Breast epithelium (tissue), 4 donors: Measurements from ENCODE around the gene PRPS1L1. TPM values are rescaled to one million over a fixed set of nuclear protein-coding genes. Genes with fewer than 3 reads are reported as not detected.

ENCODE experiments used
- DNase-seq, 2 donors: peaks; one replicate each; pipeline ENCODE4 v3.0.0-alpha.2; 2019; ENCODE audit warnings: low spot score in 2 of 2
- H3K27ac ChIP-seq, 2 donors: fragments of 200-600 bp; sonication (generic) in 1 of 2; one replicate each; pipeline ENCODE4 v1.5.1; 2016 to 2019; ENCODE audit warnings: mild to moderate bottlenecking in 1 of 2
- H3K27me3 ChIP-seq, 2 donors: fragments of 200-600 bp; sonication (generic) in 1 of 2; one replicate each; pipeline versions ENCODE4 v1.5.1 to v1.6.0; 2017 to 2019; ENCODE audit warnings: control low read depth in 1 of 2, mild to moderate bottlenecking in 1 of 2
- H3K36me3 ChIP-seq: fragments of 200-600 bp; one replicate; pipeline ENCODE4 v1.5.1; 2019
- H3K4me1 ChIP-seq, 2 donors: fragments of 200-600 bp; sonication (generic); one replicate each; pipeline ENCODE4 v1.5.1; 2016 to 2019; ENCODE audit warnings: control low read depth in 1 of 2
- H3K4me3 ChIP-seq, 3 donors: fragments of 200-600 bp; sonication (generic); 1 replicate in 2 of 3; 2 replicates in 1 of 3; pipeline ENCODE4 v1.5.1; 2016 to 2019; ENCODE audit warnings: mild to moderate bottlenecking in 3 of 3, moderate library complexity in 2 of 3
- H3K9me3 ChIP-seq, 2 donors: fragments of 200-600 bp; sonication (generic) in 1 of 2; one replicate each; pipeline ENCODE4 v1.5.1; 2016 to 2019; ENCODE audit warnings: control low read depth in 1 of 2
- CTCF ChIP-seq, 3 donors: fragments of 450-650 bp; IDR thresholded peaks; one replicate each; pipeline ENCODE4 v1.5.1; 2016 to 2017; ENCODE audit warnings: antibody characterized with exemption in 3 of 3, mild to moderate bottlenecking in 3 of 3, moderate library complexity in 3 of 3
- POLR2A ChIP-seq: fragments of 450-650 bp; IDR thresholded peaks from one replicate; pipeline ENCODE4 v1.6.1; 2016; ENCODE audit warnings: antibody characterized with exemption, mild to moderate bottlenecking, moderate library complexity
- POLR2AphosphoS5 ChIP-seq, 3 donors: sonication (generic); formaldehyde crosslinking; IDR thresholded peaks; one replicate each; pipeline ENCODE4 v1.6.1; 2017; ENCODE audit warnings: antibody characterized with exemption in 3 of 3
- intact Hi-C: fragments of 100-400 bp; cut with DNase I; formaldehyde crosslinking; loops from one replicate; pipeline ENCODE4 v1.15.1; 2023; ENCODE audit warnings: low total_unique reads
- total RNA-seq, 3 donors: library from RNA; depleted of rRNA; stranded (reverse); fragments of >200 nt; gene quantifications; one replicate each; pipeline ENCODE4 v1.1.0, GENCODE V29; 2016

The PRPS1L1 gene
- total RNA-seq, 3 donors from 2014 or later: not detected

DNA sequence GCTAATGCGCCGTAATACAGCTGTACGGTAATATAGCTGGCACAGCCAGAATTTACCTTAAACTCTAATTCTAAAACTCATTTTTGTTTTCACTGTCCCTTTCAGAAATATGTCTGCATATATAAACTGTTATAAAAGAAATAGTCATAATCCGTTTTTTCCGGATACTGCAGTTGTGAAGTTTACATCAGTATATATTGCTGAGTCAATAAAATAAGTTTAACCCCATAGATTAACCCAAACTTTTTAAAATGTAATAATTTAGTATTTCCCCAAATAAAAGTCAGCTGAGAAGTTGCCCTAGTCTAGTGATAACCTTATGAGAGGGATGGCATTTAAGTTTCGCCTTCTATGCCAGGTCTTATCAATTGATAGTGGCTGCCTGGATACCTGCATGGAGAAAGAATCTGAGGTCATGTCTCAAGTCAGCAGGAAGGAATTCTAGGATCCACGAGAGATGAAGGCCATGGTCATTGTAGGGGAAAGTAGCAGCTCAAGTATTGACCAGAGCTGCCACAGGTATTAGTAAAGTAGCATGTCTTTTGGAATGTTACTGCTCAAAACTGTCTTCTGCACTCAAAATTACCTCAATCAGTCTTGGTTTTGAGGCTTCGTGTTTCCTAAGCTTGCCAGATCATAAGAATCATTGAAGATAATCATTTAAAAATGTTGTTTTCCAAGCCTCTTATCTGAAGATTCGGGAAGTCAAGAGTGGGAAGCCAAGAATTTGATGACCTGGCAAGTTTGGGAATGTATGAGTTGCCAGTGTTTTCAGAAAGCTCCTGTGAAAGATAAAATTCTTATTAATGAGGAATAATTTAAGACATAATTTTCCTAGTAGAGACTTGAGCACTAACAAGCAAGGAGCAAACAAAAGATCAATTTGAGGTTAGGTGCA lies 10.8 kb downstream of the PRPS1L1 start:
- DNase-seq: no peak
- TF ChIP-seq POLR2AphosphoS5 (IDR thresholded peaks at IDR 0.05) (no peak), POLR2A (no peak), CTCF (IDR thresholded peaks at IDR 0.05) (no peak)
- Histone ChIP-seq H3K36me3 (no peaks in the 10 kb centered on the region), H3K27ac (no peak overlapping the region), H3K9me3 (no peaks in the 10 kb centered on the region), H3K4me1 (no peaks in the 10 kb centered on the region), H3K4me3 (no peak overlapping the region), H3K27me3 (no peaks in the 10 kb centered on the region)
- intact Hi-C loops: no loop called here

GRCh38 chr7:18013936-18014335 lies 13.7 kb downstream of the PRPS1L1 start:
- H3K9me3 ChIP-seq: no peaks in the 10 kb centered on the region
- no peaks in the 10 kb centered on the region for H3K4me1 ChIP-seq
- DNase-seq: no peak
- TF ChIP-seq POLR2AphosphoS5 (IDR thresholded peaks at IDR 0.05) (no peak), CTCF (IDR thresholded peaks at IDR 0.05) (no peak), POLR2A (no peak)
- H3K36me3 ChIP-seq: no peaks in the 10 kb centered on the region
- no peak overlapping the region for H3K4me3 ChIP-seq
- no peak overlapping the region for H3K27ac ChIP-seq
- intact Hi-C loops: no loop called here
- H3K27me3 ChIP-seq: no peaks in the 10 kb centered on the region

- Histone ChIP-seq H3K4me3 (no peak overlapping the region), H3K36me3 (no peaks in the 10 kb centered on the region), H3K27ac (no peak overlapping the region), H3K27me3 (no peaks in the 10 kb centered on the region), H3K9me3 (peaks cover 0 to 3% of the 10 kb centered on the region in 2 donors), H3K4me1 (no peaks in the 10 kb centered on the region)
- intact Hi-C loops: no loop called here
- TF ChIP-seq POLR2A: no peak
- no peak for TF ChIP-seq CTCF (IDR thresholded peaks at IDR 0.05)
- DNase-seq: no peak
Measured at GRCh38 chr7:18004372-18004771, 23.3 kb downstream of the PRPS1L1 start.

DNA sequence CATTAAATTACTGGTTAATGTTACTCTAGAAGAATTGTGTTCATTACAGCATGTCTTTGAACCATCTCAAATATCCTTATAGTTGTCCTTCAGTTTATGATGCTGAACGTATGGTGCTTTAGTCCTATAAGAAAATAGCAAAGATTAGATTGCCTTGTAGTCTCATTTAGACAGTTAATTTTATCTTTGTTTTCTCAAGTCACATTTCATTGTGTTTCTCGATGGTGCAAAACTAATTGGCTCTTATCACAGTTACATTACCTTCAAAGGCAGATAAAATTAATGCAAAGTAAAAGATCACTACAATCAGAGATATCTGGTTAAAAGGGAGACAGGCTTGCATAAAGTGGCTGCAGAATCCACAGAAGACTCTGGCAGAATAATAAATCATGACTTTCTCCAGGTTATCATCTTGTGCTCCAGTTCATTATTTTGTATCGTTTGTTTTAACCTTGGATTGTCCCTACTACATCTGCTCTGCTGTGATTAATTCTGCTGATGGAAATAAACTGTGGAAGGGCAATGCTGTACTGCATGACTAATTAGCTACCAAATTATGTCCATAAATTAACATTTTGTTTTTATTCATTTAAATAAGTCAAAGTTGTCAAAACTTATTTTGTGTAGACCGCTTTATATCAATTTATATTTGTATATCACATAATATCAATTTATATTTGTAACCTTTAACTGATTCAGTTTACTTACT lies 24.2 kb downstream of the PRPS1L1 start:
- DNase-seq: no peak
- Histone ChIP-seq H3K27me3 (no peaks in the 10 kb centered on the region), H3K27ac (no peak overlapping the region), H3K36me3 (no peaks in the 10 kb centered on the region), H3K4me1 (no peaks in the 10 kb centered on the region), H3K9me3 (peaks cover 0 to 8% of the 10 kb centered on the region in 2 donors), H3K4me3 (no peak overlapping the region)
- TF ChIP-seq POLR2A (no peak), POLR2AphosphoS5 (IDR thresholded peaks at IDR 0.05) (no peak), CTCF (IDR thresholded peaks at IDR 0.05) (no peak)
- intact Hi-C loops: no loop called here

DNA sequence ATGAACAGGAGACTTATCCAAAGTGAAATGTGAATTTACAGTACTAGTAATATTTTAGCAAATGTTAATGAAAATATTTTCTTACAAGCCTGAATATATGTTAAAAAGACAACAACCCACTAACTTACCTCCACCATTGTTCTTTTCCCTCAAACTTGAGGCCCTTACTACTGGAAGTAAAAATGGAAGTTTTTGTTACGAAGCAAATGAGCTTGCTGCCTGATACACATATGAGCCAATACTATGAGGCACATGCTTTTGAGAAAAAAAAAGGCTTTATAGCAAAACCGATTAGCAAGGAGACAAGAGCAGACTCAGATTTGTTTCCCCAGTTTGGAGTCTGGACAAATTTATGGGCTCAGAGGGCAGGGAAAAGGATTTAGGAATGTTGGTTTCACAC lies 29.0 kb downstream of the PRPS1L1 start:
- peaks cover 0 to 6% of the 10 kb centered on the region in 2 donors for H3K9me3 ChIP-seq
- no peak for DNase-seq
- no peaks in the 10 kb centered on the region for H3K36me3 ChIP-seq
- no peaks in the 10 kb centered on the region for H3K27me3 ChIP-seq
- H3K27ac ChIP-seq: no peak overlapping the region
- H3K4me3 ChIP-seq: no peak overlapping the region
- no peaks in the 10 kb centered on the region for H3K4me1 ChIP-seq
- no peak for TF ChIP-seq POLR2AphosphoS5 (IDR thresholded peaks at IDR 0.05)
- no peak for TF ChIP-seq POLR2A
- no peak for TF ChIP-seq CTCF (IDR thresholded peaks at IDR 0.05)
- intact Hi-C loops: no loop called here
